K562 (cell line): ENCODE measurements around the gene TMED6. TPM values are rescaled to one million over a fixed set of nuclear protein-coding genes. Genes with fewer than 3 reads are reported as not detected.

Source experiments
- ATAC-seq: fragments of 200-7000 bp; cut with Tn5 transposase; 3 replicates; pipeline ENCODE4 v1.9.1; 2020; ENCODE audit warnings: moderate library complexity
- BruUV-seq: library from RNA; stranded (reverse); fragments of 400-500 nt; replicated peaks from 2 replicates; lab custom pipeline; 2021; lab: Mats Ljungman, UMichigan
- CTCF ChIA-PET: fragments of 300-600 bp; formaldehyde crosslinking; extraction: SDS; loops from one replicate; lab custom pipeline; 2021; ENCODE audit warnings: low intra/inter-chr PET ratio; lab: Yijun Ruan, JAX
- POLR2A ChIA-PET: fragments of 300-600, 350-650 bp; sonication (Branson Sonifier 250); formaldehyde crosslinking; extraction: SDS; loops from one replicate; lab custom pipeline; 2021; ENCODE audit warnings: antibody characterized with exemption, inconsistent platforms; lab: Yijun Ruan, JAX
- DNase-seq, 4 experiments: peaks; one replicate each; pipeline versions ENCODE4 v3.0.0 to v3.0.0-alpha.2; 2011 to 2018; ENCODE audit warnings: low spot score in 3 of 4, mixed read lengths in 3 of 4; ENCODE audit errors: extremely low read depth in 1 of 4
- FAIRE-seq: peaks from 2 replicates; lab custom pipeline; 2011; peaks lifted over from hg19 to GRCh38; lab: Jason Lieb, UNC
- H2AFZ ChIP-seq: 2 replicates; pipeline ENCODE4 v1.6.0; 2011; ENCODE audit warnings: low read depth, low read length, control low read depth, inconsistent platforms
- H3K27ac ChIP-seq: fragments of 200-600 bp; 3 replicates; pipeline ENCODE4 v1.8.0; 2011; ENCODE audit warnings: low read depth, mild to moderate bottlenecking, control low read depth, inconsistent platforms, low read length, moderate library complexity, mixed read lengths; ENCODE audit errors: extremely low read depth
- H3K27me3 ChIP-seq, 2 experiments: fragments of 300-600 bp in 1 of 2; 2 replicates in 1 of 2; 3 replicates in 1 of 2; pipeline versions ENCODE4 v1.6.0 to v1.8.0; 2011; ENCODE audit warnings: inconsistent platforms in 2 of 2, low read length in 2 of 2, mild to moderate bottlenecking in 1 of 2, mixed read lengths in 1 of 2, moderate library complexity in 1 of 2; ENCODE audit not compliant: control insufficient read depth in 2 of 2, insufficient read depth in 2 of 2
- H3K36me3 ChIP-seq: fragments of 300-600 bp; 3 replicates; pipeline ENCODE4 v1.8.0; 2011; ENCODE audit warnings: mild to moderate bottlenecking, low read length, inconsistent platforms; ENCODE audit not compliant: control insufficient read depth, insufficient read depth
- H3K4me1 ChIP-seq, 2 experiments: fragments of 200-600 bp in 1 of 2; replicated peaks in 1 of 2; 2 replicates in 1 of 2; 3 replicates in 1 of 2; pipeline versions ENCODE4 v1.5.1 to v1.8.0; 2011; ENCODE audit warnings: inconsistent platforms in 2 of 2, low read length in 2 of 2, mild to moderate bottlenecking in 1 of 2, mixed read lengths in 1 of 2, moderate library complexity in 1 of 2; ENCODE audit not compliant: control insufficient read depth in 2 of 2, insufficient read depth in 2 of 2
- H3K4me2 ChIP-seq: 2 replicates; pipeline ENCODE4 v1.6.1; 2011; ENCODE audit warnings: low read length, control low read depth, inconsistent platforms, mixed read lengths; ENCODE audit not compliant: insufficient read depth
- H3K4me3 ChIP-seq: fragments of 200-600 bp; sonication (generic), shearing (Covaris generic); 2 replicates; pipeline ENCODE4 v1.5.1; 2016; ENCODE audit warnings: control low read depth, inconsistent platforms
- H3K79me2 ChIP-seq: fragments of 200-600 bp; 3 replicates; pipeline ENCODE4 v1.8.0; 2011; ENCODE audit warnings: low read length, inconsistent platforms; ENCODE audit not compliant: control insufficient read depth, insufficient read depth
- H3K9ac ChIP-seq, 2 experiments: 2 replicates each; pipeline versions ENCODE4 v1.6.0 to v1.6.1; 2011; ENCODE audit warnings: low read depth in 2 of 2, low read length in 2 of 2, control low read depth in 1 of 2, inconsistent platforms in 1 of 2, mild to moderate bottlenecking in 1 of 2, mixed read lengths in 1 of 2; ENCODE audit not compliant: insufficient read depth in 1 of 2
- H3K9me1 ChIP-seq: one replicate; pipeline ENCODE4 v1.6.0; 2011; ENCODE audit warnings: inconsistent platforms, mild to moderate bottlenecking, low read length, moderate library complexity; ENCODE audit not compliant: control insufficient read depth, insufficient read depth
- H3K9me3 ChIP-seq: replicated peaks from 2 replicates; pipeline ENCODE4 v1.5.1; 2011; ENCODE audit warnings: low read depth, low read length, inconsistent platforms; ENCODE audit not compliant: control insufficient read depth, insufficient read depth
- H4K20me1 ChIP-seq: replicated peaks from 2 replicates; pipeline ENCODE4 v1.6.1; 2011; ENCODE audit warnings: low read length, inconsistent platforms, mixed read lengths; ENCODE audit not compliant: control insufficient read depth, insufficient read depth
- ARID1B ChIP-seq: fragments of 450-650 bp; IDR thresholded peaks from 2 replicates; pipeline ENCODE4 v1.6.1; 2016; ENCODE audit warnings: antibody characterized with exemption, mild to moderate bottlenecking, inconsistent platforms
- BHLHE40 ChIP-seq: IDR thresholded peaks from 2 replicates; pipeline ENCODE4 v1.6.1; 2011; ENCODE audit warnings: low read length, improper control_type of control experiment
- CBFA2T2 ChIP-seq: fragments of 450-650 bp; conservative IDR thresholded peaks from 2 replicates; pipeline ENCODE4 v1.6.1; 2017; ENCODE audit warnings: mild to moderate bottlenecking
- CCNT2 ChIP-seq: IDR thresholded peaks from 2 replicates; pipeline ENCODE4 v1.6.1; 2011; ENCODE audit warnings: borderline replicate concordance, low read depth, mild to moderate bottlenecking, moderate library complexity, mixed read lengths, low read length; ENCODE audit not compliant: insufficient read length; ENCODE audit errors: extremely low read depth
- CEBPG ChIP-seq, 3 experiments: fragments of 200-800 bp in 1 of 3; sonication (Bioruptor generic) in 1 of 3; sonication (generic) in 1 of 3; formaldehyde crosslinking in 1 of 3; IDR thresholded peaks in 2 of 3; conservative IDR thresholded peaks in 1 of 3; 2 replicates each; pipeline versions ENCODE4 v1.6.1 to v1.8.0; 2016 to 2022; ENCODE audit warnings: missing compliant biosample characterization in 2 of 3, missing genetic modification characterization in 2 of 3, mild to moderate bottlenecking in 1 of 3, missing genetic modification reagents in 1 of 3
- EGR1 ChIP-seq: fragments of 450-650 bp; conservative IDR thresholded peaks from 2 replicates; pipeline ENCODE4 v1.6.1; 2017; ENCODE audit warnings: mild to moderate bottlenecking
- ETV1 ChIP-seq: fragments of 450-650 bp; conservative IDR thresholded peaks from 2 replicates; pipeline ENCODE4 v1.6.1; 2016; ENCODE audit warnings: missing genetic modification characterization, control low read depth, low read depth, missing compliant biosample characterization
- ETV5 ChIP-seq: sonication (generic); formaldehyde crosslinking; IDR thresholded peaks from 2 replicates; pipeline ENCODE4 v1.4.0; 2020; ENCODE audit warnings: low read depth, mild to moderate bottlenecking, missing genetic modification reagents
- FOXA3 ChIP-seq, 2 experiments: fragments of 450-650 bp in 1 of 2; sonication (generic) in 1 of 2; formaldehyde crosslinking; IDR thresholded peaks in 1 of 2; conservative IDR thresholded peaks in 1 of 2; 2 replicates each; pipeline versions ENCODE4 v1.4.0 to v1.8.0; 2020 to 2022; ENCODE audit warnings: mild to moderate bottlenecking in 2 of 2, missing genetic modification reagents in 1 of 2
- GTF2E2 ChIP-seq: fragments of 200-800 bp; sonication (Bioruptor generic); IDR thresholded peaks from 2 replicates; pipeline ENCODE4 v1.6.1; 2016; ENCODE audit warnings: missing genetic modification characterization, missing compliant biosample characterization
- HDGF ChIP-seq: fragments of 450-650 bp; IDR thresholded peaks from 2 replicates; pipeline ENCODE4 v1.6.1; 2016
- KDM1A ChIP-seq, 2 experiments: fragments of 450-650 bp; IDR thresholded peaks; 2 replicates each; pipeline ENCODE4 v1.6.1; 2016; ENCODE audit warnings: mild to moderate bottlenecking in 2 of 2
- KLF16 ChIP-seq: IDR thresholded peaks from 2 replicates; pipeline ENCODE4 v1.6.1; 2016; ENCODE audit warnings: antibody characterized with exemption
- KLF6 ChIP-seq: fragments of 250-450 bp; sonication (Bioruptor Pico); IDR thresholded peaks from 2 replicates; pipeline ENCODE4 v1.4.0; 2020; ENCODE audit warnings: mild to moderate bottlenecking, moderate library complexity, borderline replicate concordance
- MEIS2 ChIP-seq: fragments of 450-650 bp; IDR thresholded peaks from 2 replicates; pipeline ENCODE4 v1.6.1; 2014; ENCODE audit warnings: mild to moderate bottlenecking; ENCODE audit not compliant: partially characterized antibody
- NCOR1 ChIP-seq: fragments of 450-650 bp; IDR thresholded peaks from 2 replicates; pipeline ENCODE4 v1.6.1; 2016; ENCODE audit warnings: mild to moderate bottlenecking, moderate library complexity
- RCOR1 ChIP-seq, 2 experiments: IDR thresholded peaks; 2 replicates each; pipeline ENCODE4 v1.6.1; 2012; ENCODE audit warnings: low read depth in 2 of 2, low read length in 2 of 2, borderline replicate concordance in 1 of 2, improper control_type of control experiment in 1 of 2
- SIRT6 ChIP-seq: IDR thresholded peaks from one replicate; pipeline ENCODE4 v1.6.1; 2012; ENCODE audit warnings: low read depth, mild to moderate bottlenecking, control low read depth, inconsistent platforms, low read length, moderate library complexity
- SMARCA4 ChIP-seq: fragments of 450-650 bp; IDR thresholded peaks from 2 replicates; pipeline ENCODE4 v1.6.1; 2016
- TAL1 ChIP-seq: fragments of 450-650 bp; IDR thresholded peaks from 2 replicates; pipeline ENCODE4 v1.6.1; 2016; ENCODE audit warnings: mild to moderate bottlenecking
- TCF3 ChIP-seq: sonication (generic); formaldehyde crosslinking; IDR thresholded peaks from 2 replicates; pipeline ENCODE4 v1.4.0; 2020; ENCODE audit warnings: mild to moderate bottlenecking, missing genetic modification reagents
- XRCC5 ChIP-seq: fragments of 200-400 bp; formaldehyde crosslinking; IDR thresholded peaks from 2 replicates; pipeline ENCODE4 v1.6.1; 2017; ENCODE audit warnings: low read depth, mild to moderate bottlenecking, low read length
- ZNF76 ChIP-seq: fragments of 250-450 bp; sonication (Bioruptor Pico); IDR thresholded peaks from 2 replicates; pipeline ENCODE4 v1.4.0; 2020; ENCODE audit warnings: mild to moderate bottlenecking, moderate library complexity, borderline replicate concordance
- WGBS: fragments of 100-300 bp; shearing (Covaris generic); methylation state at CpG from one replicate; pipeline ENCODE4 v1.1.6; 2016; ENCODE audit warnings: low coverage, mixed read lengths; ENCODE audit not compliant: insufficient coverage; ENCODE audit errors: missing lambda C conversion rate; 5-methylcytosine and 5-hydroxymethylcytosine counted together
- in situ Hi-C: fragments of 300-500 bp; cut with MboI; formaldehyde crosslinking; loops from 4 replicates; pipeline ENCODE4 v1.15.0; 2018; ENCODE audit warnings: inconsistent platforms, mixed read lengths
- intact Hi-C: fragments of 100-400 bp; cut with micrococcal nuclease; formaldehyde crosslinking; loops from 2 replicates; pipeline ENCODE4 v1.14.2; 2022
- polyA plus RNA-seq, 8 experiments: library from polyadenylated mRNA; depleted of rRNA in 4 of 8; stranded (reverse) in 5 of 8; unstranded in 3 of 8; fragments of >200 nt; fragmentation: Nextera tagmentation in 2 of 8; fragmentation: Illumina TruSeq in 1 of 8; extraction: Ambion mirVana in 2 of 8; extraction: Trizol in 1 of 8; gene quantifications; 2 replicates each; pipeline versions ENCODE4 v1.2.1 to v1.2.3, GENCODE V29; 2011 to 2014; ENCODE audit warnings: inconsistent platforms in 1 of 8, missing spikeins in 1 of 8
- total RNA-seq, 7 experiments: library from RNA; depleted of rRNA in 6 of 7; stranded (reverse); fragments of >200 nt in 6 of 7; fragmentation: Illumina TruSeq in 2 of 7; extraction: Trizol in 2 of 7; gene quantifications; 2 replicates each; pipeline versions ENCODE4 v1.2.1 to v1.2.3, GENCODE V29; 2011 to 2021; ENCODE audit warnings: low replicate concordance in 1 of 7
- TF ChIP-seq, protein P1 (sequence below): fragments of 250-450 bp; sonication (Bioruptor Pico); IDR thresholded peaks from 2 replicates; pipeline ENCODE4 v1.8.0; 2022; ENCODE audit warnings: moderate library complexity, mild to moderate bottlenecking, inconsistent platforms

TMED6 gene
- total and polyA plus RNA-seq, 9 of the 15 experiments (the other 6 are each of a cell fraction or from before 2014, with no cell fraction given) = 0.14 to 0.45 (median 0.25) TPM; not detected in 2

DNA sequence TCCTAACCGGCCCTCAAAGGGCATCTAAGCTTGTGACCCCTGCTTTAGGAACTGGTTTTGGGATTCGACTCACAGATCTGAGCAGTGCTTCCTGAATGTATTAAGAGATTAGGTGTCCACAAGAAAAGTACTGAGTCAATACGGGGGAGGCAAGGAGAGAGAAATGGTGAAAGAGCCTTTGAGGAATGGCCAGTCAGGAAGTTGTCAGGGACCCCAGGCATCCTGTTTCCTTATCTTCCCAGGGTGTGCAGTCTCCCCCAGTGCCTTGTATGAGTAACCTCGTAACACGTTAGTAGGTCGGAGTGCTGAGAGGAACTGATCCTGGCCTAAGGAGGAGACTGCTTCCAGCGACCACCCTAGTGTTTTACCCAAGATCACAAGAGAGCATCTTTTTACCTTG is 16.4 kb upstream of the TMED6 start:
- in situ Hi-C loops = no loop called here
- DNase-seq (peak in 2 of 4 experiments; percentile 58 to 63), ATAC-seq (peak; percentile 58; the same call in 2 of the 3 replicates), FAIRE-seq (peak; percentile 84)
- Histone ChIP-seq H3K9ac (no peak overlapping the region), H3K36me3 (peaks cover 93% of the 10 kb centered on the region), H3K4me1 (peaks cover 0 to 10% of the 10 kb centered on the region in 2 experiments; a peak in 3 of 5 replicates), H3K4me2 (no peak overlapping the region; the same call in 1 of the 2 replicates), H4K20me1 (0 out of 2 replicates have a peak, but pooled peaks cover 3% of the 10 kb centered on the region), H3K27me3 (no peaks in the 10 kb centered on the region), H3K27ac (peak overlapping the region; percentile 62; the same call in 2 of the 3 replicates), H3K9me3 (no peaks in the 10 kb centered on the region), H3K4me3 (no peak overlapping the region), H3K79me2 (no peaks in the 10 kb centered on the region; the same call in 2 of the 3 replicates), H3K9me1 (no peaks in the 10 kb centered on the region), H2AFZ (no peak overlapping the region)
- intact Hi-C loops = no loop called here
- 27% methylated on average over 7 of the region's 7 CpGs for WGBS
- ChIA-PET CTCF (no interaction called here), POLR2A (interaction anchor here (0.6 kb wide), 1 partner anchor 11 kb away, joined by 3 read pairs; no protein-coding TSS in a partner anchor)
- no TSS peak for BruUV-seq
- TF ChIP-seq ARID1B (peak; percentile 82), CCNT2 (peak; percentile 42), HDGF (no peak), SIRT6 (no peak), TAL1 (peak; percentile 36; the same call in 1 of the 2 replicates), TCF3 (CRISPR knock-in tag) (peak; percentile 69), KLF6 (no peak), FOXA3 (CRISPR knock-in tag; conservative IDR thresholded peaks at IDR 0.05 in 1 of 2, IDR thresholded peaks at IDR 0.05 in 1 of 2) (peak; percentile 72 to 90), KLF16 (0 out of 2 replicates have a peak, but pooled peaks have one; percentile 38), CEBPG (CRISPR knock-in tag; IDR thresholded peaks at IDR 0.05) (no peak), CEBPG (tag; conservative IDR thresholded peaks at IDR 0.05 in 1 of 2, IDR thresholded peaks at IDR 0.05 in 1 of 2) (peak in 1 of 2 experiments; percentile 29; a peak in 1 of 4 replicates), MEIS2 (peak; percentile 34), CBFA2T2 (peak; percentile 59), KDM1A (IDR thresholded peaks at IDR 0.05) (peak; percentile 41 to 42; a peak in 2 of 4 replicates), SMARCA4 (peak; percentile 73), NCOR1 (peak; percentile 45), ETV1 (0 out of 2 replicates have a peak, but pooled peaks have one; percentile 40), XRCC5 (no peak), RCOR1 (IDR thresholded peaks at IDR 0.05; ENCODE audit: borderline replicate concordance in 1 of 2, low read depth in 2 of 2, low read length in 2 of 2) (peak in 1 of 2 experiments; percentile 56; a peak in 1 of 4 replicates), BHLHE40 (no peak), ZNF76 (CRISPR knock-in tag) (no peak), EGR1 (peak; percentile 58; the same call in 1 of the 2 replicates), GTF2E2 (tag) (0 out of 2 replicates have a peak, but pooled peaks have one; percentile 35), ETV5 (CRISPR knock-in tag) (peak; percentile 52; the same call in 1 of the 2 replicates)
- TF ChIP-seq, protein P1, sequence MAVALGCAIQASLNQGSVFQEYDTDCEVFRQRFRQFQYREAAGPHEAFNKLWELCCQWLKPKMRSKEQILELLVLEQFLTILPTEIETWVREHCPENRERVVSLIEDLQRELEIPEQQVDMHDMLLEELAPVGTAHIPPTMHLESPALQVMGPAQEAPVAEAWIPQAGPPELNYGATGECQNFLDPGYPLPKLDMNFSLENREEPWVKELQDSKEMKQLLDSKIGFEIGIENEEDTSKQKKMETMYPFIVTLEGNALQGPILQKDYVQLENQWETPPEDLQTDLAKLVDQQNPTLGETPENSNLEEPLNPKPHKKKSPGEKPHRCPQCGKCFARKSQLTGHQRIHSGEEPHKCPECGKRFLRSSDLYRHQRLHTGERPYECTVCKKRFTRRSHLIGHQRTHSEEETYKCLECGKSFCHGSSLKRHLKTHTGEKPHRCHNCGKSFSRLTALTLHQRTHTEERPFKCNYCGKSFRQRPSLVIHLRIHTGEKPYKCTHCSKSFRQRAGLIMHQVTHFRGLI (CRISPR knock-in tag) = no peak
